Hippocampal formation (tissue), 2 donors: ENCODE measurements around the gene THEMIS.
"Not testable (repeated sequence)": the region's sequence is repeated elsewhere in the genome, so short reads cannot be mapped to it uniquely, and the experiment has no call there.

ENCODE experiments used
- DNase-seq, 2 donors: peaks; one replicate each; lab custom pipeline; 2025; lab: John Stamatoyannopoulos, UW

The THEMIS gene

DNA sequence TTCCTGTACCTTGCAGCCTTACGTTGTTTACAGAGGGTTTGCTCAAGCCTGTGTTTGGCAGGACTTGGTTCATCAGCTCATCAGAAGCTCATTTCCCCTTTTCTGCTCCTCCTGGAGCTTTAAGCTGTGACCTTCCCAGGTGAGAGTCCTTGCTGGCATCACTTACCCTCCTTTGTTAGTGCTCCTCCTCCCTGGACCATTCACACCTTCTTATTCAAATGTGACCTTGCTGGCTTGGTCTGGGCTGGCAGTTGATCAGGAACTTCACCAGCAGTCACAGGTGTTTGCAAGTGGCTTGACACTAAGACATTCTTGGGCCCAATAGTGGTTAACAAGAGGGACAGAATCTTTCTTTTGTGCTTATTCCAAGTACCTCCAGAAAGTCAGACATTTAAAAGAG lies 175.0 kb downstream of the THEMIS start:
- no peak for DNase-seq

DNA sequence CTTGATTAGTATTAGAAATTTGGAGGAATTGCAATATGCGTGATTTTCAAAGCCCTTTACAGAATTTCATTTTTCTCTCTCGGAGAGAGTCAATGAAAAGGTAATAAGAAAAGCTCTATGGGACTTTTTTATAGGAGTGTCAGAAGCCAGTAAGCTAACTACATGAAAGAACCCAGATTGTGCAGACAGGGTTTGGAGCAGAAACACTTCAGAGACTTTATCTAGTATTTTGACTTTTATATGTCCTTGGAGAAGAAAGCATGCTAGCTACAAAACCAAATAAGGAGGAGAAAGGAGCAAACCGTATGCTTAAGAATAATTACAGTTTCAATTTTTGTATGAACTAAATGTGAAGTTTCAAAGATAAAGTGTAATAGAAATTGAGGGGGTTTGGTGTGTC lies 182.2 kb downstream of the THEMIS start:
- no peak for DNase-seq

DNA sequence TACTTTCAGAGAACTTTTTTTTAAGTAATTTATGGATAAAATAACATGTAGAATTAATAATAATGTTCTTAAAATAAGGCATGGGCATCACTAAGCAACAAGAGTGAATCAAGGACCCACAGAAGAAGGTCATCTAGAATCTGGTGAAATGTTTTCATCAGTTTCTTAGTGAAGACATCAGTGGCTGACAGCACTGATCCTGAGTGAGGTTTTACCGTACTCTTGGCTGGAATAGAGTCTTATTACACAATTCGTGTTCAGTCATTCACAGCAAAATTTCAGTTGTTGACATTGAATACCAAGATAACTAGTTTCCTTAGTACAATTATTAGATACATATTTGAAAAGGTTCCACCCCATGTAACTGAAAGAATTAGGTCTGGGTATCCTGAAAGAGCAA lies 183.5 kb downstream of the THEMIS start:
- no peak for DNase-seq

DNA sequence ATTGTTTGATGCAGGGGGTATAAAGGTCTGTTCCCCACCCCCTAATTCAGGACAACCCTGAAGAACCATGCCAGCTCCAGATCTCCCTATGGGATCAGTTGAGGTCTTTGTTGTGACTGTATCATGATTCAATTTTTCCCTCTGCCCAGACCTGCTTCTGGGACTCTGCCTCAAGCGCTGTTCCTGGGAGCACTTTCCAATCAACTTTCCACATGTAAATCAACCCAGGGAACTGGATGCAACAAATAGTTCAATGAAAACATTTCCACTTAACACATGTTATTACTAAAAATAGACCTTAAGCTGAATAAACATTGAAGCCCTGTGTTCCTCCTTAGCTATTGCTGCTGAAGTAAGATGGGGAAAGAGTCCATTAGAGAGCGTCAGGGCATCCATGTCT lies 184.4 kb downstream of the THEMIS start:
- DNase-seq: no peak

DNA sequence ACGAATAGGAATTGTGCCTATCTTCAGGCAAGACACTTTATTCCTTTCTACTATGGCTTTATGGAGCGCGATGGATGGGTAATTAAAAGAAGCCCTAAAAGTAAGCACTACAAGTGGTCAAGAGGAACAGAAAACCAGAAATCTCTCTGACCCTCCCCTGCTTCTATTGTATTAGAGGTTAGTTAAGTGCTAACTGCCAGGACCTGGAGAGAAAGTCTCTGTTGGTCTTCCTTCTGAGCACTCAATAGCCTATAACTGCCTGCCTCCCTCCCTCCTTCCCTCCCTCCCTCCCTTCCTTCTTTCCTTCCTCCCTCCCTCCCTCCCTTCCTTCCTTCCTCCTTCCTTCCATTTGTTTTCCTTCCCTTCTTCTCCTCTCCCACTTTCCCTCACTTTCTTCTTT lies 190.2 kb downstream of the THEMIS start:
- no peak for DNase-seq

DNA sequence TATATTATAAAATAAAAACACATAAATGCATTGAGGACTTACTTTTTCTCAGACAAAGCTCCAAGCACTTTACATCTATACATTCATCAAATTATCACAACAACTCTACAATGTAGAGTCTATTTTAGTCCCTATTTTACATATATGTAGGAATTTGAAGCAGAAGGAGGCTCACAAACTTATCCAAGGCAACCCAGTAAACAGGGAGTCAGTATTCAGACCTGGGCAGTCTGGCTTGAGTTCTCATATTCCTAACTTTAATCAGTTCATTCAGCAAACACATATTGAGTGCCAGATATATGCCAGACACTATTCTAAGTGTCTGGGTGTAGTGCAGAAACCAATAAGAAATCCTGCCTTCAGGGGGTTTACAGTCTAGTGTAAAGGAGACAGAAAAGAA lies 194.6 kb downstream of the THEMIS start:
- DNase-seq: no peak

DNA sequence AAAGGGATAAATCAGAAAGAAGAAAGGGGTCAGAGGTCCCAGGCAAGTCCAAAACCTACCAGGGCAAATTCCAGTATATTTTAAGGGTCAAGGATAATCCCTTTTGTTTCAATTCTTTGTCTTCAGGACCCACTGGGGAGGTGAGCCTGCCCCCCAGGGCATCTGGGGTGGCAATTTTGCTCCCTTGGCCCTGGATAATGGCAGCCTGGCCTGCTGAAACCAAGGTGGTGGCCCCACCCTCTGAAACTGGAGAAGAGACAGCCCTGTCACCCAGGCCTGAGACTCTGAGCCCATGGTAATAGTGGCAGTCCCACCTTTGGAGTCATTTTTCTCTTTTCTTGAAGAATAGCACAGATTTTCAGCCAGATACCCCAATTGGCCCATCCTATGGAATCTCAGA lies 205.8 kb downstream of the THEMIS start:
- no peak for DNase-seq

DNA sequence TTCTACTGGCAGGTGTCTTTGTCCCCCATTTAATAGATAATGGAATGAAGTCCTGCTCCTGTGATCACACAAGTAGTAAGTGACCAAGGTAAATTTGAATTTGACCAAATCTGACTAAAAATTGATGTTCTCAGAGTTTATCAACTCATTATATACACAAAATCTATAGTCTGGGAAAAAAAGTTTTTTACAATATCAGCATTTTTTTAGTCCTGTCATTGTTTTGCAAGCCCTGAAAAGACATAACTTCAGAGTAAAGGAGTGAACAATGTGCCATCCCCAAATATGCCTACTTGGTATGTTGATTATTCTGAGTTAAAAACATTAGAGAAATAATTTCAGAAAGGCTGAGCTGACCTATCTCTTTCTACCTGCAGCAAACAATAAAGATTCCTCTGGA lies 209.7 kb downstream of the THEMIS start:
- no peak for DNase-seq

DNA sequence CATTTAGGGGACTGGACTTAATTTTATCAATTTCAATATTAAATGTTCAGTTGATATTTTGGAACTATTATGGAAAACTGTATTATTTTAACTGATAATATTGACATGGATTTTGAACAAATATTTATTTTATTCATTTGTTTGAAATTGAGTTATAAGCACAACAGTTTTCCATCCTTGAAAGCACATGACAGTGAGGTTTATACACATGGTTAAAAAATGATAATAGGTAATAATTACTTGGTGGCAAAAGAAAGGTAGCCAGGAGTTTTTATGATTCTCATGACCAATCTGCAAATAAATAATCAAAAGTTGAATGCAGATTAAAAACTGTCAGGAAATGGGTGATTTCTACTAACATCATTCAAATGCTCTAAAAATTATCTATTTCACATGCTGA lies 210.3 kb downstream of the THEMIS start:
- no peak for DNase-seq

DNA sequence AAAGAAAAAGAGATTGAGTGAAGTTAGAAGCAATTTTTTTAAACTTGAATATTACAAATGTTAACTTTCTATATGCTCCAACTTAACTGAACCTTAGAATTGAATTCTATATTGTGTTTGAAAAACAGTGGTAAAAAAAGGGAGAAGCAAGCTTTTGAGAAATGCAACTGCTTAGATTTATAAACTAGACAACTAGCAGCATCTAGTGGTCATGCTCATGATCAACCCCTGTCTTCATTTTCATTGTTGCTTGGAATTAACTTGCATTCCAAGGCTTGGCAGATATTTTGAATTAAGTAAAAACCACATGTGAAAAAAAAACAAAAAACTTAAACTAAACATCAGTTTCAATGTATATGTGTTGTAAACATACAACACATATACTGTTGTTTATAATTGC lies 210.8 kb downstream of the THEMIS start:
- peak in 1 of 2 donors; percentile 9 for DNase-seq

DNA sequence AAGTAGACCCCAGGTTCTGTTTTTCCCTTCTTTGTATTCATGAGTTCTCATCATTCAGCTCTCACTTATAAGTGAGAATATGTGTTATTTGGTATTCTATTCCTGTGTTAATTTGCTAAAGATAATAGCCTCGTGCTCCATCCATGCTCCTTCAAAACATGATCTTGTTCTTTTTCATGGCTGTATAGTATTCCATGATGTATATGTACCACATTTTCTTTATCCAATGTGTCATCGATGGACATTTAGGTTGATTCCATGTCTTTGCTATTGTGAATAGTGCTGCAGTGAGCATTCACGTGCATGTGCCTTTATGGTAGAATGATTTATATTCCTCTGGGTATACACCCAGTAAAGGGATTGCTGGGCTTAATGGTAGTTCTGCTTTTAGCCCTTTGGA lies 213.4 kb downstream of the THEMIS start:
- DNase-seq: not testable (repeated sequence)

DNA sequence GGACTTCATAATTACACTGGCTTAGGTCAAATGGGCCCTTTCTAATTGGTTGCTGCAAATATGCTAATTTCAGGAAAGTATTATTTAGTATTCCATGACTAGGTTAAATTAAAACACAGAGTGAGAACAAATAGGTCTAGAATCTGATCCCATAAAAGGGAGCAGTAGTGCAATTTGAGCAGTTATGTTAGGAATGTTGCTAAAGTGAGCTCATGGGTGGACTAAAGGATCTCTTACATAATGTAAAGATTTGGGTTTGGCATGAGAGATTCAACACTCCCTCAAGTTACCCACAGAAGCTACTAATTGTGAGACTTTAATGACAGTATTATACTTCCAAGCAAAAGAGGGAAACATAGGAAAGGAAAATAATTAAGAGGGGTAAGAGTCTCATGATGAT lies 214.8 kb downstream of the THEMIS start:
- no peak for DNase-seq

DNA sequence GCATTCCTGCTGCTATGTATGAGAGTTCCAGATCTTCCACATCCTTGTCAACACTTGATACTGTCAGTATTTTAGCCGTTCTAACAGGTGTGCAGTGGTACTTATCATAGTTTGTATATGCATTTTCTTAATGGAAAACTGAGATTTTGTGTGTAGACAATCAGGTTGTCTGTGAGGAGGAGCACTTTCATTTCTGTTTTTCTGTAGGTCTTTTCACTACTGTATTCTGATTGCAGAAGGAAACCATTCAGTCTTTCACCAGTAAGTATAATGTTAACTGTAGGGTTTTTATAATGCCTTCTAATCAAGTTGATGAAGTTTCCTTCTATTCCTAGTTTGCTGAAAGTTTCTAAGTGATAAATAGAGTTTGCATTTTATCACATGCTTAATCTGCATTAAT lies 216.4 kb downstream of the THEMIS start:
- DNase-seq: no peak
